ENCODE measurements around the gene PRDM15. TPM values are rescaled to one million over a fixed set of nuclear protein-coding genes. Genes with fewer than 3 reads are reported as not detected.

Gene PRDM15
- total RNA-seq, 4 donors from 2014 or later: 5.3 to 6.8 (median 5.8) TPM

DNA sequence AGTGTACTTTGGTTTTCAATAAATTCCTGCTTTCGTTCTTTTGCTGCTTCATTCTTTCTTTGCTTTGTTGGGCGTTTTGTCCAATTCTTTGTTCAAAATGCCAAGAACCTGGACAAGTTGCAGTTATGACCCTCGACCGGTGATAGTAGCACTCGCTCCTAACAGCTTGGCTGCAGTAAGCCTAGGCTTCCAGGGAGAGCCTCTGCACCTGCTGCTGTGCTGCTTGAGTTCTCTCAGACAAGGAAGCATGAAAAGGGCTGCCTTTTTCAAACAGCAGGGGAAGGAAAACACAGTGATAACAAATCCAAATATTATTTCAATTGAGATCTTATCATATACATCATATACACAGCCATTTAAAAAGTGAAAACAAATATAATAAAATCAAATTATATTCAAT lies 99.5 kb downstream of the PRDM15 start:
- TF ChIP-seq, protein P1, sequence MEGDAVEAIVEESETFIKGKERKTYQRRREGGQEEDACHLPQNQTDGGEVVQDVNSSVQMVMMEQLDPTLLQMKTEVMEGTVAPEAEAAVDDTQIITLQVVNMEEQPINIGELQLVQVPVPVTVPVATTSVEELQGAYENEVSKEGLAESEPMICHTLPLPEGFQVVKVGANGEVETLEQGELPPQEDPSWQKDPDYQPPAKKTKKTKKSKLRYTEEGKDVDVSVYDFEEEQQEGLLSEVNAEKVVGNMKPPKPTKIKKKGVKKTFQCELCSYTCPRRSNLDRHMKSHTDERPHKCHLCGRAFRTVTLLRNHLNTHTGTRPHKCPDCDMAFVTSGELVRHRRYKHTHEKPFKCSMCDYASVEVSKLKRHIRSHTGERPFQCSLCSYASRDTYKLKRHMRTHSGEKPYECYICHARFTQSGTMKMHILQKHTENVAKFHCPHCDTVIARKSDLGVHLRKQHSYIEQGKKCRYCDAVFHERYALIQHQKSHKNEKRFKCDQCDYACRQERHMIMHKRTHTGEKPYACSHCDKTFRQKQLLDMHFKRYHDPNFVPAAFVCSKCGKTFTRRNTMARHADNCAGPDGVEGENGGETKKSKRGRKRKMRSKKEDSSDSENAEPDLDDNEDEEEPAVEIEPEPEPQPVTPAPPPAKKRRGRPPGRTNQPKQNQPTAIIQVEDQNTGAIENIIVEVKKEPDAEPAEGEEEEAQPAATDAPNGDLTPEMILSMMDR (IDR thresholded peaks at IDR 0.05; ENCODE audit: low read depth): no peak

DNA sequence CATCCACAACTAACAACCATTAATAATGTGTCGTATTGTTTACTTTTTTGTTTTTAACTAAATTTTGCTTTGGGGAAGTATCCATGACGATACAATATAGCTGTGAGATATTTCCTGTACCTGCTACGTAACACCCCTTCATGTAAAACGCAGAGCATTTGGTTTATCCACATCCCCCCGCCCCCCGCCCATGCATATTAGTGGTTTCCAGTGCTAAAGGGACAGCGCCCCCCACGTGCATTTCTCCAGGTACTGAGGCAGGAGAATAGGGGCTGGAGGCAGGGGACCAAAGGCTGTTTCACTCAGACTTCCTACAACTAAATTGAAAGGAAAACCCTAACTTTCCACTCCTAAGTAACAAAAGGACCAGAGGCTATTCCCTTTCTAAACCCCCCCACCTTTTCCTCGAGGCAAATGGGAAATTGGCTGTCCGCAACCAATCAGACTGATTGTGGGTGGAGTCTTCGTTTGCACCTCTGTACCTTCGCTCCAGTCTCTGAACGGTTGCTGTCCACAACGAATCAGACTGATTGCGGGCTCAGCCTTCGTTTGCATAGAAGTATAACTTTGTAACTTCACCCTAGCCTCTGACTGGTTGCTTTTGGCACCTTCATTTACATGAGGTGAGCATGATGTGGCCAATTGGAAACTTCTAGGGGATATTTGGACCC lies 100.1 kb downstream of the PRDM15 start:
- TF ChIP-seq, protein P1 (IDR thresholded peaks at IDR 0.05; ENCODE audit: low read depth): no peak

DNA sequence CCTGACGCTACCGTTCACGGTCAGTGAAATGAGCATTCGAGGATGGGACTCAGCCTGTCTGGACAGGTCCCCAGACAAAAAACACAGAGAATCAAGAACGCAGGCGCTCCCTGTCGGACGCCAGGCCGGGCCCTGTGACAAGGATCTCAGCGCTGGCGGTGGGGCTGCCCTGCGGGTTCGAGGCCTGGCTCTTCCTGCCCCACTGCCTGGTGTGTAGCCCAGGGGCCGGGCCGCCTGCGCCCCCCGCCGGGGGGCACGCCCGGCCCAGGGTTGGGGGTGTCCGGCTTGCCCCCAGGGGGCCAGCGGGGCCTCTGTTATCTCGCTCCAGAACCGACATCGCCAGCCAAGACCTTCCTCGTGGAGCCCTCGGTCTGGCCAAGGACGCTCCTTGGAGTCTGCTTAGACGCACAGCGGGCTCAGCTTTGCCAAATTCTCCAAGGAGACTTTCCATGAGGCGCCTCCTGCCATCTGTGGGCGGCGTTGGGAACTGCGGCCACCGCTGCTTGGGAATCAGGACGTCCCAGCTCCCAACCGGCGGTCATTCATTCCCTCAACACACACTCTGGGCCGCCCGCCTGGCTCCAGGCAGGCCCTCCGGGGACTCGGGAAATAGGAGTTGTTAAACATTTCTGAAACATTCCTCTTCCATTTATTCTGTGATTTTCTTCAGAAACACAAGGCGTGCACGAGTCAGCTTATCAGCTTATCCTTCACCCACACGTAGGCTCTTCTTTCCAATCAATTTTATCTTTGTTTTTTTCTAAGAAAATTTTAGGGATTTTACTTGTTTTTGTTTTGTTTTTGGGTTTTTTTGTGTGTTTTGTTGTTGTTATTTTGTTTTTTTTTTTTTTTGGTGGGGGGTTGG lies 101.0 kb downstream of the PRDM15 start:
- TF ChIP-seq, protein P1 (IDR thresholded peaks at IDR 0.05; ENCODE audit: low read depth): no peak

DNA sequence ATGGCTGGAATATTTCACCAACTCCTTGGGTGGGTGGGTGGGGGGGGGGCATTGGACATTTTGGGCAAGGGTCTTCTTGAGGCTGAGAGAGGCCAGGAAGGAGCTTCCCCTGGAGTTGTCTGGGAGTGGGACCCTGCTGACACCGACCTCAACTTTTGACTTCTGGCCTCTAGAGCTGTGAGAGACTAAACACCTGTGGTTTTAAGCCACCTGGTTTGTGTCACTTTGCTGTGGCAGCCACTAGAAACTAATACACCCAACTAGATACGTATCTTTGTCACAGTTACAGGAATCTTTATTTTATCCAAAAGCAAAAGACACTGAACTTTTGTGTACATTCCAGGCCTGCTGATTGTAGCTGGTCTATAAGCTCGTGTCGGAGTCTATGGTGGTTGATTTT lies 102.4 kb downstream of the PRDM15 start:
- TF ChIP-seq, protein P1 (IDR thresholded peaks at IDR 0.05; ENCODE audit: low read depth): no peak

DNA sequence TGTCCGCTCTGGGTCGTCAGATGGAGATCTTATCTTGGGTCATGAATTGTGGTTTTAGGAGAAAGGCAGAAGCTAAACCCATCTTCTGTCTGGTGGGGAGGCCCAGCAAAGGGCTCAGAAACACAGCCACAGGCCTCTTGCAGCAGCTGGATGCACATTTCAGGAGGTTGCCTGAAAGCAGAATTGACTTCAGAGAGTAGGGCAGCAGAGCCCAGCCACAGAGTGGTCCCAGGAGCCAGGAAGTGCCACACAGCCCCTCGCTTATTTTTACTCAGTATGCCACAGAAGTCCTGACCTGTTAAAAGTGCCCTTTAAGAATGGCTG lies 104.0 kb downstream of the PRDM15 start:
- TF ChIP-seq, protein P1 (IDR thresholded peaks at IDR 0.05; ENCODE audit: low read depth): no peak

DNA sequence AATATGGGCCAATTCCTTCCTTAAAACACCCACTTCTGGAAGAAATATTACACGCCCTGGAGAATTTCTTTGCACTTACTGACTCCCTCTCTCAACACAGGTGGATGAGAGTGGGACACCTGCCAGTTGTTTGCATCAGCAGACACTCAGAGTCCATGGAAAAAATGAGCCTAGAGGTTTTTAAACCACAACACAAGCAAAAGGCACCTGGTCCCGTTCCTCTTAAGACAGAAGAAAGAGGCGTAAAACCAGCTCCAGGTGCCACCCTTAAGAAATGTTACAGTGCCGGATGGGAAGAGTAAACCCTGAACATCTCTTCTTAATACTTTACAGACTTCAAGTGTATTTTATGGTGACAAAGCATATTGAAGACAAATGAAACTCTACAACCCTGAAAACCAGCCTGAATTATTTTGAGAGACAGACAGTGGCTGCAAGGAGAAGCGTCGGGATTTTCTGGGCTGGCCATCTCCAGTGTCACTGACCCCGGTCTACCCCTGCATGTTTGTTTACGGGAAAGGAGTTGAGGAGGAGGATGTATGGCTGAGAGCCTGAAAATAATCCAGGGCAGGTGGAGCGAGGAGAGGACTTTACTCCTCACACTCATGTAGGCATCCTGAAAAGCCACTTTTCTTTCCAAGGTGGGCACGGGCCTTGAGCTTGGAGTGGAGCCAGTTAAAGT lies 104.5 kb downstream of the PRDM15 start:
- TF ChIP-seq, protein P1 (IDR thresholded peaks at IDR 0.05; ENCODE audit: low read depth): no peak

Measured in subcutaneous adipose tissue (tissue), 4 donors.